Ishikawa (cell line): ENCODE results near the gene ACP6.

Source experiments
- CEBPB ChIP-seq: IDR thresholded peaks from 2 replicates; pipeline ENCODE4 v1.6.1; 2012
- CREB1 ChIP-seq: IDR thresholded peaks from 2 replicates; pipeline ENCODE4 v1.6.1; 2012; ENCODE audit warnings: low read depth
- EP300 ChIP-seq: IDR thresholded peaks from 2 replicates; pipeline ENCODE4 v1.6.1; 2012; ENCODE audit warnings: borderline replicate concordance
- FOXM1 ChIP-seq: IDR thresholded peaks from 2 replicates; pipeline ENCODE4 v1.6.1; 2012; ENCODE audit warnings: low read depth, borderline replicate concordance
- REST ChIP-seq: IDR thresholded peaks from 2 replicates; pipeline ENCODE4 v1.6.1; 2012; ENCODE audit warnings: low read depth, mild to moderate bottlenecking
- TAF1 ChIP-seq: IDR thresholded peaks from 2 replicates; pipeline ENCODE4 v1.6.1; 2012; ENCODE audit warnings: low read depth, mild to moderate bottlenecking
- USF1 ChIP-seq: IDR thresholded peaks from 2 replicates; pipeline ENCODE4 v1.6.1; 2012
- YY1 ChIP-seq: IDR thresholded peaks from 2 replicates; pipeline ENCODE4 v1.6.1; 2012; ENCODE audit warnings: low read depth
- TF ChIP-seq, protein P1 (sequence below): IDR thresholded peaks from 2 replicates; pipeline ENCODE4 v1.6.1; 2012

GRCh38 chr1:147598621-147599361 lies 71.5 kb downstream of the ACP6 start:
- TF ChIP-seq YY1 (no peak), CEBPB (no peak), USF1 (no peak), EP300 (no peak), FOXM1 (no peak), TAF1 (no peak), REST (no peak), CREB1 (no peak)
- TF ChIP-seq, protein P1, sequence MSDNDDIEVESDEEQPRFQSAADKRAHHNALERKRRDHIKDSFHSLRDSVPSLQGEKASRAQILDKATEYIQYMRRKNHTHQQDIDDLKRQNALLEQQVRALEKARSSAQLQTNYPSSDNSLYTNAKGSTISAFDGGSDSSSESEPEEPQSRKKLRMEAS = no peak; the same call in 1 of the 2 replicates
